DND-41 (cell line): ENCODE data around the gene RHOBTB3.

ENCODE experiments used
- ATAC-seq: fragments of 200-7000 bp; cut with Tn5 transposase; 3 replicates; pipeline ENCODE4 v1.9.1; 2021; ENCODE audit warnings: low read depth; ENCODE audit not compliant: insufficient read depth
- DNase-seq: peaks from one replicate; pipeline ENCODE4 v3.0.0-alpha.2; 2020
- H2AFZ ChIP-seq: 2 replicates; pipeline ENCODE4 v1.6.0; 2012; ENCODE audit warnings: low read depth, low read length
- H3K27ac ChIP-seq: 2 replicates; pipeline ENCODE4 v1.5.1; 2012; ENCODE audit warnings: low read length, inconsistent platforms
- H3K27me3 ChIP-seq: fragments of 200-600 bp; sonication (generic); 2 replicates; pipeline ENCODE4 v1.6.0; 2012; ENCODE audit warnings: low read length, mild to moderate bottlenecking, inconsistent platforms; ENCODE audit not compliant: insufficient read depth, poor library complexity
- H3K36me3 ChIP-seq: 2 replicates; pipeline ENCODE4 v1.5.1; 2012; ENCODE audit warnings: low read length, inconsistent platforms; ENCODE audit not compliant: insufficient read depth
- H3K4me1 ChIP-seq: 2 replicates; pipeline ENCODE4 v1.5.1; 2012; ENCODE audit warnings: mild to moderate bottlenecking, low read length; ENCODE audit not compliant: insufficient read depth
- H3K4me2 ChIP-seq: 2 replicates; pipeline ENCODE4 v1.6.0; 2012; ENCODE audit warnings: mild to moderate bottlenecking, moderate library complexity, low read length, inconsistent platforms; ENCODE audit not compliant: insufficient read depth
- H3K4me3 ChIP-seq, 2 experiments: fragments of 200-600 bp in 1 of 2; shearing (Covaris generic) in 1 of 2; 2 replicates each; pipeline ENCODE4 v1.5.1; 2012 to 2016; ENCODE audit warnings: inconsistent platforms in 2 of 2, low read length in 2 of 2, mild to moderate bottlenecking in 2 of 2, low read depth in 1 of 2, moderate library complexity in 1 of 2
- H3K79me2 ChIP-seq: 2 replicates; pipeline ENCODE4 v1.6.0; 2012; ENCODE audit warnings: low read length, inconsistent platforms; ENCODE audit not compliant: insufficient read depth
- H3K9ac ChIP-seq: 2 replicates; pipeline ENCODE4 v1.6.0; 2012; ENCODE audit warnings: low read depth, mild to moderate bottlenecking, inconsistent platforms, low read length, moderate library complexity
- H3K9me3 ChIP-seq: 2 replicates; pipeline ENCODE4 v1.5.1; 2012; ENCODE audit warnings: low read length, moderate library complexity, mild to moderate bottlenecking, inconsistent platforms; ENCODE audit not compliant: insufficient read depth, severe bottlenecking
- H4K20me1 ChIP-seq: 2 replicates; pipeline ENCODE4 v1.6.0; 2012; ENCODE audit warnings: low read length; ENCODE audit not compliant: insufficient read depth
- CTCF ChIP-seq: IDR thresholded peaks from 2 replicates; pipeline ENCODE4 v1.5.1; 2012; ENCODE audit warnings: borderline replicate concordance, low read length, moderate library complexity, mild to moderate bottlenecking; ENCODE audit not compliant: poor library complexity, severe bottlenecking; ENCODE audit errors: extremely low read depth
- EZH2 ChIP-seq: IDR thresholded peaks from 3 replicates; pipeline ENCODE4 v1.6.1; 2012; ENCODE audit warnings: borderline replicate concordance, low read depth, mild to moderate bottlenecking, moderate library complexity, low read length, inconsistent platforms; ENCODE audit not compliant: severe bottlenecking

The RHOBTB3 gene

GRCh38 chr5:95837492-95837891, 106.4 kb downstream of the RHOBTB3 start:
- Histone ChIP-seq H2AFZ (no peak overlapping the region), H3K4me1 (peaks cover 41% of the 10 kb centered on the region), H3K4me3 (no peak overlapping the region), H3K9ac (no peak overlapping the region), H4K20me1 (no peaks in the 10 kb centered on the region), H3K36me3 (no peaks in the 10 kb centered on the region), H3K27me3 (no peaks in the 10 kb centered on the region), H3K4me2 (no peak overlapping the region), H3K9me3 (no peaks in the 10 kb centered on the region), H3K79me2 (peaks cover 5% of the 10 kb centered on the region), H3K27ac (no peak overlapping the region)
- ATAC-seq (no peak), DNase-seq (no peak)
- no peak for TF ChIP-seq EZH2
- TF ChIP-seq CTCF = no peak

GRCh38 chr5:95838001-95838520, 106.9 kb downstream of the RHOBTB3 start:
- TF ChIP-seq CTCF (no peak), EZH2 (no peak)
- H3K9ac ChIP-seq = no peak overlapping the region
- H3K4me1 ChIP-seq = peaks cover 41% of the 10 kb centered on the region
- no peak overlapping the region for H3K27ac ChIP-seq
- H3K79me2 ChIP-seq = peaks cover 5% of the 10 kb centered on the region
- H3K4me3 ChIP-seq = no peak overlapping the region
- H3K9me3 ChIP-seq = no peaks in the 10 kb centered on the region
- H4K20me1 ChIP-seq = no peaks in the 10 kb centered on the region
- H3K36me3 ChIP-seq = no peaks in the 10 kb centered on the region
- H2AFZ ChIP-seq = no peak overlapping the region
- H3K27me3 ChIP-seq = no peaks in the 10 kb centered on the region
- DNase-seq = no peak
- no peak overlapping the region for H3K4me2 ChIP-seq
- no peak for ATAC-seq

- Histone ChIP-seq H2AFZ (no peak overlapping the region), H3K36me3 (no peaks in the 10 kb centered on the region), H3K27ac (0 out of 2 replicates have a peak overlapping the region, but pooled peaks have one; percentile 30), H3K79me2 (peaks cover 5% of the 10 kb centered on the region), H3K27me3 (no peaks in the 10 kb centered on the region), H3K9me3 (no peaks in the 10 kb centered on the region), H3K4me1 (peaks cover 41% of the 10 kb centered on the region), H3K4me3 (no peak overlapping the region), H3K4me2 (no peak overlapping the region), H3K9ac (no peak overlapping the region), H4K20me1 (no peaks in the 10 kb centered on the region)
- ATAC-seq (no peak), DNase-seq (no peak)
- no peak for TF ChIP-seq EZH2
These were observed 107.4 kb downstream of the RHOBTB3 start for GRCh38 chr5:95838556-95838955.

GRCh38 chr5:95839658-95840057, 108.5 kb downstream of the RHOBTB3 start:
- Histone ChIP-seq H3K36me3 (no peaks in the 10 kb centered on the region), H3K4me2 (no peak overlapping the region), H3K27ac (no peak overlapping the region), H3K4me3 (no peak overlapping the region), H3K27me3 (no peaks in the 10 kb centered on the region), H3K9me3 (no peaks in the 10 kb centered on the region), H3K4me1 (peaks cover 42% of the 10 kb centered on the region), H3K9ac (no peak overlapping the region), H4K20me1 (no peaks in the 10 kb centered on the region), H3K79me2 (peaks cover 5% of the 10 kb centered on the region), H2AFZ (no peak overlapping the region)
- TF ChIP-seq EZH2 = no peak
- TF ChIP-seq CTCF = no peak
- ATAC-seq (no peak), DNase-seq (no peak)
